Activated naive CD4-positive, alpha-beta T cell treated with anti-CD3 and anti-CD28 coated beads, Interleukin-2, amount 10 ng/mL, durations not matched to agents 7 days and 5 days (primary cell): ENCODE data around the gene BCDIN3D.

Experiments
- CTCF ChIA-PET: fragments of 350-600 bp; sonication (Branson Sonifier 250); formaldehyde crosslinking; loops from one replicate; lab custom pipeline; 2021; ENCODE audit warnings: antibody characterized with exemption; lab: Charles Lee
- DNase-seq: peaks from one replicate; pipeline ENCODE4 v3.0.0-alpha.2; 2020
- H3K27ac Mint-ChIP-seq: one replicate; pipeline ENCODE4 v1.8.0; 2021; ENCODE audit warnings: mild to moderate bottlenecking, moderate library complexity, mixed read lengths
- H3K27me3 Mint-ChIP-seq: one replicate; pipeline ENCODE4 v1.8.0; 2021; ENCODE audit warnings: mild to moderate bottlenecking, mixed read lengths
- H3K36me3 Mint-ChIP-seq: one replicate; pipeline ENCODE4 v1.8.0; 2021; ENCODE audit warnings: mixed read lengths
- H3K4me1 Mint-ChIP-seq: one replicate; pipeline ENCODE4 v1.8.0; 2021; ENCODE audit warnings: mixed read lengths
- H3K4me3 Mint-ChIP-seq: one replicate; pipeline ENCODE4 v1.8.0; 2021; ENCODE audit warnings: mild to moderate bottlenecking, moderate library complexity, mixed read lengths
- H3K9me3 Mint-ChIP-seq: one replicate; pipeline ENCODE4 v1.8.0; 2021; ENCODE audit warnings: mixed read lengths

BCDIN3D gene

GRCh38 chr12:49789992-49790391 lies 52.9 kb downstream of the BCDIN3D start:
- H3K36me3 Mint-ChIP-seq: no peaks in the 10 kb centered on the region
- H3K4me1 Mint-ChIP-seq: peaks cover 2% of the 10 kb centered on the region
- CTCF ChIA-PET: interaction anchor here (1.3 kb wide), 1 partner anchor 10 kb away, joined by 3 read pairs; no protein-coding TSS in a partner anchor
- no peak overlapping the region for H3K27ac Mint-ChIP-seq
- peaks cover 3% of the 10 kb centered on the region for H3K9me3 Mint-ChIP-seq
- H3K27me3 Mint-ChIP-seq: peaks cover 12% of the 10 kb centered on the region
- no peak overlapping the region for H3K4me3 Mint-ChIP-seq
- DNase-seq: no peak

GRCh38 chr12:49787672-49788071 lies 55.2 kb downstream of the BCDIN3D start:
- H3K27me3 Mint-ChIP-seq: peaks cover 34% of the 10 kb centered on the region
- H3K27ac Mint-ChIP-seq: no peak overlapping the region
- CTCF ChIA-PET: interaction anchor here (0.6 to 0.8 kb wide), 2 partner anchors 10 to 388 kb away, joined by 3 read pairs; no protein-coding TSS in a partner anchor
- H3K9me3 Mint-ChIP-seq: peaks cover 3% of the 10 kb centered on the region
- H3K36me3 Mint-ChIP-seq: no peaks in the 10 kb centered on the region
- no peaks in the 10 kb centered on the region for H3K4me1 Mint-ChIP-seq
- no peak overlapping the region for H3K4me3 Mint-ChIP-seq
- DNase-seq: no peak
